OCI-LY3 (cell line): ENCODE results near the gene CDK5R1.

ENCODE experiments used
- CTCF ChIP-seq: fragments of 200-600, 300-600 bp; sonication (generic); IDR thresholded peaks from 2 replicates; pipeline ENCODE4 v1.5.1; 2014; ENCODE audit warnings: antibody characterized with exemption, low read length, low read depth
- EZH2phosphoT487 ChIP-seq: fragments of 200-600 bp; shearing (Covaris generic); IDR thresholded peaks from 2 replicates; pipeline ENCODE4 v1.6.1; 2018; ENCODE audit warnings: antibody characterized with exemption, mixed run types, low read depth

- no peak for TF ChIP-seq CTCF
- TF ChIP-seq EZH2phosphoT487: no peak
These were observed 36.8 kb upstream of the CDK5R1 start for GRCh38 chr17:32449963-32450362.
